Cardiac septum (tissue), 1 donor: Measurements from ENCODE around the gene TMEM247. TPM values are rescaled to one million over a fixed set of nuclear protein-coding genes. Genes with fewer than 3 reads are reported as not detected.

Experiments
- DNase-seq: peaks from one replicate; pipeline ENCODE4 v3.0.0-alpha.2; 2020; ENCODE audit warnings: low spot score
- intact Hi-C: fragments of 100-400 bp; cut with DNase I; formaldehyde crosslinking; loops from one replicate; pipeline ENCODE4 v1.14.0; 2022
- long read RNA-seq: library from polyadenylated mRNA; unstranded; transcript quantifications from one replicate; pipeline ENCODE4 v2.0.0, GENCODE V29; 2021
- total RNA-seq: library from RNA; stranded (reverse); fragmentation: NEBNext Ultra II Directional; extraction: Animal tissue kit (Norgen Biotek cat#: 25700); gene quantifications from one replicate; pipeline ENCODE4 v1.2.1, GENCODE V29; 2021
- donor health status: DM: no; HTN: no; CAD: no.

Gene TMEM247
- not detected for total RNA-seq
- long read RNA-seq = 0 reads

GRCh38 chr2:46479265-46479664 is at the start of gene TMEM247:
TMEM247 (plus strand) TSS chr2:46479565.
- DNase-seq = no peak
- intact Hi-C loops = no loop called here

GRCh38 chr2:46430413-46430812 is 49.0 kb upstream of the TMEM247 start:
- intact Hi-C loops = no loop called here
- DNase-seq = no peak

GRCh38 chr2:46430992-46431391 is 48.4 kb upstream of the TMEM247 start:
- DNase-seq = no peak
- intact Hi-C loops = no loop called here

- DNase-seq = no peak
- intact Hi-C loops = no loop called here
These were observed 47.7 kb upstream of the TMEM247 start for GRCh38 chr2:46431481-46432235.

GRCh38 chr2:46434851-46435273 is 44.5 kb upstream of the TMEM247 start:
- intact Hi-C loops = no loop called here
- DNase-seq = no peak

GRCh38 chr2:46435353-46435752 is 44.0 kb upstream of the TMEM247 start:
- no peak for DNase-seq
- intact Hi-C loops = no loop called here

- no peak for DNase-seq
- intact Hi-C loops = no loop called here
These were observed 43.5 kb upstream of the TMEM247 start for GRCh38 chr2:46435796-46436360.

- intact Hi-C loops = no loop called here
- DNase-seq = no peak
These were observed 42.6 kb upstream of the TMEM247 start for GRCh38 chr2:46436800-46437199.

- no peak for DNase-seq
- intact Hi-C loops = no loop called here
These were observed 41.3 kb upstream of the TMEM247 start for GRCh38 chr2:46438102-46438501.

GRCh38 chr2:46438794-46439193 is 40.6 kb upstream of the TMEM247 start:
- DNase-seq = no peak
- intact Hi-C loops = no loop called here

GRCh38 chr2:46439582-46439981 is 39.8 kb upstream of the TMEM247 start:
- intact Hi-C loops = no loop called here
- no peak for DNase-seq

GRCh38 chr2:46441838-46442712 is 37.3 kb upstream of the TMEM247 start:
- intact Hi-C loops = no loop called here
- no peak for DNase-seq

GRCh38 chr2:46444732-46445131 is 34.6 kb upstream of the TMEM247 start:
- intact Hi-C loops = no loop called here
- no peak for DNase-seq

- intact Hi-C loops = no loop called here
- no peak for DNase-seq
These were observed 33.8 kb upstream of the TMEM247 start for GRCh38 chr2:46445556-46445955.

GRCh38 chr2:46446871-46447568 is 32.3 kb upstream of the TMEM247 start:
- DNase-seq = no peak
- intact Hi-C loops = no loop called here

- no peak for DNase-seq
- intact Hi-C loops = no loop called here
These were observed 31.7 kb upstream of the TMEM247 start for GRCh38 chr2:46447649-46448048.

- intact Hi-C loops = no loop called here
- no peak for DNase-seq
These were observed 31.3 kb upstream of the TMEM247 start for GRCh38 chr2:46448111-46448510.

- intact Hi-C loops = no loop called here
- no peak for DNase-seq
These were observed 30.7 kb upstream of the TMEM247 start for GRCh38 chr2:46448641-46449040.

GRCh38 chr2:46449700-46450099 is 29.7 kb upstream of the TMEM247 start:
- no peak for DNase-seq
- intact Hi-C loops = loop anchor here (5.0 kb wide), 1 partner anchor 152 kb away; the partner anchor contains the start of gene EPAS1
